ENCODE data around the gene AXDND1. TPM values are rescaled to one million over a fixed set of nuclear protein-coding genes. Genes with fewer than 3 reads are reported as not detected.
A peak's percentile ranks its signal among the peaks of the same experiment; 100 is the strongest.
"Not testable (repeated sequence)": the region's sequence is repeated elsewhere in the genome, so short reads cannot be mapped to it uniquely, and the experiment has no call there.

AXDND1 gene
- total RNA-seq, 1 experiment from 2014 or later = 0.31 TPM

DNA sequence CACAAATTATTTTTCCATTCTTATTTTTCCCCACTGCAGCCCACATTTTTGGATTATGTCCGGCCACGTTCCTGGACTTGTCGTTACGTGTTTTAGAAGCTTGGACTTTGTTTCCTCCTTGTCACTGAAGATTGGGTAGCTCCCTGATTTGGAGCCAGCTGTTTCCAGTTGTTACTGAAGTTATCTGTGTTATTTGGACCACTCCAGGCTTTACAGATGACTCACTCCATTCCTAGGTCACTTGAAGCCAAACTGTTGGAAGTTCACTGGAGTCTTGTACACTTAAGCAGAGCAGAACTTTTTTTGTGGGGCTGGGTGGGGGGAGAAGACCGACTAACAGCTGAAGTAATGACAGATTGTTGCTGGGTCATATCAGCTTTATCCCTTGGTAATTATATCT, 12.2 kb upstream of the AXDND1 start:
- ATAC-seq (no peak), DNase-seq (ENCODE audit: low read depth, low spot score) (no peak)
- Histone ChIP-seq H3K36me3 (ENCODE audit: control insufficient read depth, insufficient read depth, low read length) (peaks cover 11% of the 10 kb centered on the region), H3K4me3 (ENCODE audit: low read depth in 2 of 2, low read length in 2 of 2) (no peak overlapping the region), H3K9me3 (ENCODE audit: control insufficient read depth, insufficient read depth, low read depth, low read length) (no peaks in the 10 kb centered on the region), H3K27me3 (ENCODE audit: control insufficient read depth, insufficient read depth, low read length) (no peaks in the 10 kb centered on the region), H3K4me1 (ENCODE audit: control insufficient read depth, insufficient read depth, low read length) (no peaks in the 10 kb centered on the region), H3K27ac (ENCODE audit: low read length) (no peak overlapping the region)
- CTCF ChIA-PET = no interaction called here
- in situ Hi-C loops (cut with HindIII; ENCODE audit: low pct_unique_long_range_greater_than_20kb, low sequenced_read_pairs) = no loop called here
- POLR2A ChIA-PET = no interaction called here
- BruUV-seq (replicated peaks) = no TSS peak
- TF ChIP-seq SIN3A (IDR thresholded peaks at IDR 0.05; ENCODE audit: borderline replicate concordance, insufficient read depth, low read depth, low read length) (no peak), POLR2AphosphoS5 (IDR thresholded peaks at IDR 0.05; ENCODE audit: low read depth, low read length) (no peak), TCF7L2 (IDR thresholded peaks at IDR 0.05; ENCODE audit: low read depth, low read length) (no peak), CTCF (IDR thresholded peaks at IDR 0.05) (no peak), REST (IDR thresholded peaks at IDR 0.05; ENCODE audit: insufficient read depth in 1 of 2, low read depth in 2 of 2, low read length in 1 of 2) (no peak)
- intact Hi-C loops (cut with micrococcal nuclease; ENCODE audit: unreplicated experiment) = no loop called here

DNA sequence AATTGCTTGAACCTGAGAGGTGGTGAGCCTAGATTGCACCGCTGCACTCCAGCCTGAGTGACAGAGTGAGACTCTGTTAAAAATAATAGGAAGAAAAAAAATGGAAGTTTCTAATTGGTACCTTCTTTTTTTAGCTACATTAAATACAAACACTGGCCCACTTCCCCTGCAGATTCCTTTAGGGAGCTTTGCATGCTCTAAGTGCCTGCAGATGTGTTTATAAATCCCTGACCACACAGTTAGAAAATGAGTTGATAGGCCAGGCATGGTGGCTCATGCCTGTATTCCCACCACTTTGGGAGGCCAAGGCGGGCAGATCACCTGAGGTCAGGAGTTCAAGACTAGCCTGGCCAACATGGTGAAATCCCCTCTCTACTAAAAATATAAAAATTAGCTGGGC, 4.1 kb upstream of the AXDND1 start:
- CTCF ChIA-PET; H3K36me3 ChIP-seq (ENCODE audit: control insufficient read depth, insufficient read depth, low read length); H3K27me3 ChIP-seq (ENCODE audit: control insufficient read depth, insufficient read depth, low read length); in situ Hi-C loops (cut with HindIII; ENCODE audit: low pct_unique_long_range_greater_than_20kb, low sequenced_read_pairs); H3K27ac ChIP-seq (ENCODE audit: low read length); DNase-seq (ENCODE audit: low read depth, low spot score); BruUV-seq (replicated peaks); ATAC-seq; H3K4me3 ChIP-seq (ENCODE audit: low read depth in 2 of 2, low read length in 2 of 2); intact Hi-C loops (cut with micrococcal nuclease; ENCODE audit: unreplicated experiment); H3K9me3 ChIP-seq (ENCODE audit: control insufficient read depth, insufficient read depth, low read depth, low read length); POLR2A ChIA-PET; H3K4me1 ChIP-seq (ENCODE audit: control insufficient read depth, insufficient read depth, low read length): not testable (repeated sequence)

DNA sequence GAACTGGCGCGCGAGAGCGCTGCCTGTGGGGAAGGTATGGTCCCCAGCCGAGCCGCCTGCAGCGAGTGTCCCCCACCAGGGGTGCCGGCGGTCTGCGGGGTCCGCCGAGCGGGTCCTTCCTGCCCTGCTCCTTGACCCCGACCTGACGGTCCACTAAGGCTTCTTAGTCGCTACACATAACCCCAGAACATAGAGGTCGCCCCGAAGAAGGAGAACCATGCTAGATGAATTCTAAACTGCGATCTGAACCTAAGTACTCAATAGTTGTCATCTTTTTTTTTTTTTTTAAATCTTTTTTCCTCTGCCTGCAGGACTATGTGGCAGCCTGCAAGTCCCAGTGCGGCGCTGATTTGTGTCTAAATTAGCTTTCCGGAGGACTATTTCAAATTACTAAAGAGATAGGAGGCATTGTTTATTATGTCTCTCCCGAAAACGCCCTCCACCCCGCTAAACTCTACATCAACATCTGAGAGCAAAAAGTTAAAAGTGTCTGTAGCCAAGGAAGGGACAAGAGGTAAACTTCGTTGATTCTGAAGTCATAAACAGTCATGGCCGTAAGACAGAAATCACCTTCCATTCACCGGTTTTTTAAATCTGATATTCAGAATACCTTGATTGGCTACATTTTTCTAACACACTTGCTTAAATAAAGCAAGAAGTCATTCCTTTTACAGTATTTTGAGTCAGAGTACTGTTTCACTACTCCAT, 476 bp downstream of the AXDND1 start:
- ATAC-seq = peak; percentile 55
- H3K4me1 ChIP-seq (ENCODE audit: control insufficient read depth, insufficient read depth, low read length) = no peaks in the 10 kb centered on the region
- in situ Hi-C loops (cut with HindIII; ENCODE audit: low pct_unique_long_range_greater_than_20kb, low sequenced_read_pairs) (no loop called here), intact Hi-C loops (cut with micrococcal nuclease; ENCODE audit: unreplicated experiment) (loop anchor here (5.0 kb wide), 2 partner anchors 244 to 824 kb away; no protein-coding TSS in a partner anchor)
- ChIA-PET POLR2A (no interaction called here), CTCF (interaction anchor here (0.6 kb wide), 1 partner anchor 249 kb away, joined by 7 read pairs; no protein-coding TSS in a partner anchor)
- TF ChIP-seq CTCF (IDR thresholded peaks at IDR 0.05) = no peak
- TF ChIP-seq SIN3A (IDR thresholded peaks at IDR 0.05; ENCODE audit: borderline replicate concordance, insufficient read depth, low read depth, low read length) = 0 out of 2 replicates have a peak, but pooled peaks have one; percentile 28
- H3K27me3 ChIP-seq (ENCODE audit: control insufficient read depth, insufficient read depth, low read length) = no peaks in the 10 kb centered on the region
- no peaks in the 10 kb centered on the region for H3K36me3 ChIP-seq (ENCODE audit: control insufficient read depth, insufficient read depth, low read length)
- peak overlapping the region; percentile 94 for H3K27ac ChIP-seq (ENCODE audit: low read length)
- TSS peak; percentile 93 for BruUV-seq (replicated peaks)
- peak overlapping the region; percentile 67 to 83 for H3K4me3 ChIP-seq (ENCODE audit: low read depth in 2 of 2, low read length in 2 of 2)
- no peaks in the 10 kb centered on the region for H3K9me3 ChIP-seq (ENCODE audit: control insufficient read depth, insufficient read depth, low read depth, low read length)
- DNase-seq (ENCODE audit: low read depth, low spot score) = no peak
